HG02588 (cell line): Measurements from ENCODE around the gene MYL5.
"Not testable (repeated sequence)": the region's sequence is repeated elsewhere in the genome, so short reads cannot be mapped to it uniquely, and the experiment has no call there.

Experiments used
- ATAC-seq: cut with Tn5 transposase; IDR thresholded peaks from one replicate; pipeline ENCODE4 v1.9.1; 2021; ENCODE audit warnings: mild to moderate bottlenecking, moderate library complexity; ENCODE audit not compliant: unreplicated experiment

Gene MYL5

DNA sequence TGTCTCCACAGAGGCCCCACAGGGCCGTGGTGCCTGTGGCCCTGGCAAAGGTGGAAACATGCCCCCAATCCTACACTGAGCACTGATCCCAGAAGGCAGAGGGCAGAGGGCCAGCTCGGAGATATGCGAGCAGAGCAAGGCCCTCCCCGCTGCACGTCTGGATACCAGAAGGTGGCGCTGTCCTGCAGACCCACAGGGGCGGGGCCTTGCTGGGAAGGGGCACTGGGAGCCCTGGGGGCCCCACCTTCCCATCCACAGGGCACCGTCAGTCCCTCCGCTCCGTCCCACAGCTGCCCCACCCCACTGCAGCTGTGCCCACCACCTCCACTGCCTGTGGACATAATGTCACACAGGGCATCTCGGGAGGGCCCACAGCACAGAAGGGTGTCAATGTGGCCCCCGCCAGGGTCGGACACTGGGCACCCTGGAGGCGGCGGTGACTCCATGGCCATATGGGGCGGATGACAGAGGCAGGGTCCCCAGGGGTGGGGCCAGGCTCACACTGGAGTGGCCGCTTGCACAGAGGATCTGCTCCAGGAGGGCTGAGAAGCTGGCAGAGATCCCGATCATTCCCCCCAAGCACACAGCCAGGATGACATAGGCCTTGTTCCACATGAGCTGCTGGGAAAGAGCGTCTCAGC lies 9.8 kb downstream of the MYL5 start:
- no peak for ATAC-seq

DNA sequence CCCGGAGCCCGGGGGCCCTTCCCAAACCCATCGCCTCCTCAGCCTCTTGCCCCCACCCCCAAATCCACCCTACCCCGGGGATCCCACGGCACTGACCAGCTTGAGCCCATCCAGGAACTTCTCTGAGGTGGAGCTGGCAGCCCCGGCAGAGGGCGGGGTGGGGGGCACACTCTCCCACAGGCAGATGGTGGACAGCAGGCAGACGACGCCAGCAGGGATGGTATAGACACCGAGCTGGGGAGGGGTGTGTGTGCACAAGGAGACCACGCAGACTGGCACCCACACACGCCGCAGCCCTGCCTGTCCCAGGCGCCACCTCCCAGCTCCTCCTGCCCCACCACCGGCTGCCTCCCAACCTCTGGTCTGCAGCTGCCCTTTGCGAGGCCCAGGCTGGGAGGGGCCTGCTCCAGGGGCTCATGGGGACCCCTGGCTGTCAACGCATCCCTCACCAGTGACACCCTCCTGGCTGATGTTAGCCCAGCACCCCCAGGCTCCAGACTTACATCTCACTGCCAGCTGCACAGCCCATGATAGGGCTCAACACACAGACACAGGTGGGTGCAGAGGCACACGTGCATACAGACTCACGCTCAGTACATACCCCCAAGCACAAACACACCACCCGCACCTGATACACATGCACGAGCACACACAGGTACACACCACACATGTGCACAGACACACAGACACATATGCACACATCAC lies 10.4 kb downstream of the MYL5 start:
- no peak for ATAC-seq

DNA sequence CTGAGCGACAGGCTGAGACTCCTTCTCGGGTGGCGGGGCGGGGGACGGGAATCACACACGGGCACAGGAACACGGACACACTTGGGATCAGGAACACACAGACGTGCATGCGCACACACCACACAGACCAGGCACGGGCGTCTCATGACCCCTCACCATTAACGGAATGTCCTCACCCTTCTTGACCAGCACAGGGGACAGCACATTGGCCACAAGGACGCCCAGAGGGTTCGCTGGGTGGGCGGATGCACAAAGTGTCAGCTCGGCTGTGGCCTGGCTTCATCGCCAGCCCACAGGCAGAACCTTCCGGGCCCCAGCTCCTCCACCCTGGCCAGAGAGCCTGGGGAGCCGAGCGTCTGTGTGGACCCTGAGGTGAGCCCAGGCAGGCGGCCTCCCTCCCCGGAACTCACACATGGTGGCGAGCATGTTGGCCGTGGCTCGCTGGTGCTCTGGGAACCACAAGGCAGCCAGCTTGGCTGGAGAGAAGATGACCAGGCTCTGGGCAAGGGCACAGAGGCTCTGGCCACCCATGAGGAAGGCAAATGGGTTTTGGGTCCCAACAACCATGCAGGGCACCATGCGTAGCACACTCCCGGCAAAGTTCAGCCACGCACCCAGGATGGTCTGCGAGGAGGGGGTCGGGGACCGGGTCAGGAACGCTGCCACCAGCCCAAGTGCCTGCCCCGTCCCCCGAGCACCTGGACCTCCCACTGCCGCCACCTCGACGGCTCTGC lies 11.5 kb downstream of the MYL5 start:
- ATAC-seq: no peak

DNA sequence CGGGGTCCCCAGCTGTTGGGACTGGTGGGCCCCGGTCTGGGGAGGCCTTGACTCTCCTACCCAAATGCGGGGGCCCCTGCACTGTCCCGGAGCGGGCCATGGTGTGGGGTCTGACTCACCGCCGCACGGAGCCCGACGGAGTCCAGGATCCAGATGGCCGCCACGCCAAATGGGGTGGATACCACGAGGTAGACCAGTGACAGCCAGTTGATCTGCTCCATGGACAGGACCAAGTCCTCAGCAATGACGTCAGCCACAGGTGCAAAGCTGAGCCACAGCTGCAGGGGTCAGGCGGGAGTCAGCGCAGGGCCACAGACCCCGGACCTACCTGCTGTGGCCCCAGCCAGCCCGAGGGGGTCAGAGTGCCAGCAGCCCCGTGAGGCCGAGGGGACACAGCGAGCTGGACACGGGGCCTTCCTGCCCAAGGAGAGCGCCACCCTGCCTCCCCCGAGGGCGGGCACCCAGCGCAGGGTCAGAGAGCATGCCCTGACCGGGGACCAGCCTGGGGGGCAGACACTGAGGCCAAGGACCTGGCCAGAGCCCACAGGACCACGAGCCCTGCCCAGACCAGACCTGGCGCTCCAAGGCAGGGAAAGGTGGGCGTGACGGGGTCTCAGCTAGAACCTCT lies 12.2 kb downstream of the MYL5 start:
- no peak for ATAC-seq

DNA sequence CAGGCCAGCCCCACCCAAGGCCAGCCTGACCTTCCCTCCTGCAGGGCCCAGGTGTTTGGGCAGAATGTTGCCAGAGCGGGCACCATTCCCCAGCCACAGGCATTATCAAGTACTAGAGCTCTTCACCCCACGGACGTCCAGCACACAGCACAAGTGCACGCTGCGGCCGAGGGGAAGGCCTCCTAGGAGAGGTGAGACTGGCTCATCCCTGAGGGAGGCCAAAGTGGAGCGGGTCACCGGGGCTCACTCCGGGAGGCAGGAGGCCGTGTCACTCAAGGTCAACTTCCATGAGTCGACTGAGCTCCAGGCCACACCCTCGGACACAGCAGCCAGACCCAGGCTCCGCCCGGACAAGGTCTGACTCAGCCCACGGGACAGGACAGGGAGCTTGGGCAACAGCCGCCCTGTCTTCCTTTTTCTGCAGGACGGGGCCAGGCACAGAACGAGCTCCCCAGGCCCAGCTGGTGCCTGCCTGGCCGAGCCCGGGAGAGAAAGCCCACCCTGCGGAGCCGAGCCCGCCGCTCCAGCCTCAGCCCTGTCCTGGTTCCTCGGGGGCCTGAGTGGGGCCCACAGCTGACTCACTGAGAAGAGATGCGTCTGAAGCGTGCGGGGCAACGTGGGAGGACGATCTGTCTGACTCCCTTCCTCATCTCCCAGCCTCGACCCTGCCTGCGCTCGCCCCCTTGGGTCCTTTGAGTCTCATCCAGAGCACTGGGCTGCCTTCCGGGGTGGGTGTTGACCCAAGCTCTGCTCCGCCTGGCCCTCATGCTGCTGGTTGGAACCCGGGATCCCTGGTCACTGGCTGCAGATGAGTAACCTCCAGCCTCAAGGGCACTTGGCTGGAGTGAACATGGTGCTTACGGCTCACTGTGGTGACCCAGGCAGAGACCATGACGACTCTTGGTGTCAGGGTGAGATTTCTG lies 13.0 kb downstream of the MYL5 start:
- ATAC-seq: no peak

DNA sequence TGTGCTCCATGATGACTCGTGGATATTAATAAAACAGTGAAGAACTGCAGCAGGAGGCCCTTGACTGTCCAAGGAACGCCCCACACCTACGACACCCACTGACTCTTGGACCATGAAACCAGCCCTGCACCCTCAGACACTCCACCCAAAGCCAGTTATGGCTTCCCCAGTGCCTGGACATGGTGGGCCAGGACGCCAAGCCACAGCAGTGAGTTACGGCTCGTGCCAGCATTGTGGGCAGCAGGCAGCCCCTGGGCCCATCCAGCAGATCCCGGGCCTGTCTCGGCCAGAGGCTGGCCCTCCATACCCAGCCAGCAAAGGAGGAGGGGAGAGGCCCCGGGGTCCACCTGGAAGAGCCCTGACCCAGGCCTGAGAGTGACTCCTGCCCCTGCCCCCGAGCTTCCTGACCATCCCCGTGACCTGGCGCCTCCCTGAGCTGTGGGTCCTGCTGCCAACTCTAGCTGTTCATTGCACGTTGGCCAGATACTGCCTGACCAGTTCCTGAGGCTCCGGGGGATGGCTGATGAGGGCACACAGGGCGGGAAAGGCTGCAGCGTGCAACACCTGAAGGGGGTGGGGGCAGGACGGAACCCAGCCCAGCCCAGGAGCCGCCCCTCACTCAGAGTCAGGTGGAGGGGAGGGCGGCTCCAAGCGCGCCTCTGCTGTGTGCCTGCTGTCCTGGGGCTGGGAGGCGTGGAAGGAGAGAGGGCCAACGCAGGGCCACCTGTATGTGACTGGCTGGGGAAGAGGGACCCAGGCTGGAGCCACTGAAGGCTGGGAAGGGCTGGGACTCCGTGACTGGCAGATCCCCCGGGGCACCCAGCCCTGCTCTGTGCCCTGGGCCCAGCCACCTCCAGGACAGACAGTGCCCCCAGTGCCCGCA lies 13.9 kb downstream of the MYL5 start:
- no peak for ATAC-seq

DNA sequence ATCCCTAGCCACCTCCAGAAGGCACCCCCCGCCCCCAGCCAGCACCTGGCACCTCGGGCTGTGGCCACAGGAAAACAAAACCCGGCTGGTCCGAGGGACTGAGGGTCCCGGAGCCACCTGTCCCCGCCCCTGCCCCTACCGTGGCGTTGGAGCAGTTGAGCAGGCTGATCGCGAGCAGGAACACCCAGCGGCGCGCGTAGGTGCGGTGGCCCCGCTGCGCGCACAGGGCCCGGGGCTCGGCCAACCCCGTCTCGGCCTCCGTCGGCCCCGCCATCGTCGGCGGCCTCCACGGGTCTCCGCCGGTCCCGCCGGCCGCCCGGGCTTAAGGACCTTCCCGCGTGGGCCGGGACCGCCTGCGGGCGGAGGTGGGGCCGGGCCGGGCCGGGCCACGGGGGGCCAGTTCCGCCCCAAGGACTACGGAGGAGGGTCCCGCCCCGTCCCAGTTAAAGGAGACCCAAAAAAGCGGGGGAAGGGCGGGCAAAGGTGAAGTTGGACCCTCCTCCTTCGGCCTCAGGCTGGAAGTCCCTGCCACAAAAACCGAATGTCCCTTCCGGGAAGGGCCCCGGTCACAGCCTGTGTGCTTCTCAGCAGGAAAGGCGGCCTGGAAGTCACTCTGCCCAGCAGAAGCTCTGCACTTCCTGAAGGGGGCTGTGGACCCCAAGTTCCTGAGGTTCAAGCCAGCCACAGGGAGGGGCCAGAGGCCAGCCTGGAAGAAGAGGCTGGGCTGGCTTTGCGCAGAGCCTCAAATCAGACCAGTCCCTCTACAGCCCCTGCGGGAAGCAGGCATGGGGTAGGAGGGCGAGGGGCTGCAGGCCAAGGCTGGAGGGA lies 14.7 kb downstream of the MYL5 start, which contains the start of gene SLC49A3:
Gene SLC49A3 (minus strand): TSS at position 298 of the 828 bp plus-strand sequence. CDS start 24 bp downstream, at position 274.
- ATAC-seq: no peak

DNA sequence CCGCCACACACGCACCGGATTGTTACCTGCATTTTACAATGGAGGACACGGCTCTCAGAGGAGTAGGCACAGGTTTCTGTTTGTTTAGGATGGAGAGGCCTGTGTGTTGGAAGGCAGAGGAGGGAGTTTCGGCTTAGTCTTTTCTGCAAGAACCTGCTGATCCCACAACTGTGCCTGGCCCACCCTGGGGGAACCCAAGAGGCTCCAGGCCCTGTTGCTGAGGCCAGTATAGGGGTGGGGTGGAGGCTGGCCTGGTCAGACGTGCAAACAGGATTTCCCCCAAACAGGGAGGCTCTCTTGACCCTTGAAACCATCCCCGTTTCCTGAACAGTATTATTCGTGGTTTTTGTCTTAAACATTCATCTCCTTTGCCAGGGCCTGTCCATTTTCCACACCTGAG lies 15.4 kb downstream of the MYL5 start:
- ATAC-seq: no peak

DNA sequence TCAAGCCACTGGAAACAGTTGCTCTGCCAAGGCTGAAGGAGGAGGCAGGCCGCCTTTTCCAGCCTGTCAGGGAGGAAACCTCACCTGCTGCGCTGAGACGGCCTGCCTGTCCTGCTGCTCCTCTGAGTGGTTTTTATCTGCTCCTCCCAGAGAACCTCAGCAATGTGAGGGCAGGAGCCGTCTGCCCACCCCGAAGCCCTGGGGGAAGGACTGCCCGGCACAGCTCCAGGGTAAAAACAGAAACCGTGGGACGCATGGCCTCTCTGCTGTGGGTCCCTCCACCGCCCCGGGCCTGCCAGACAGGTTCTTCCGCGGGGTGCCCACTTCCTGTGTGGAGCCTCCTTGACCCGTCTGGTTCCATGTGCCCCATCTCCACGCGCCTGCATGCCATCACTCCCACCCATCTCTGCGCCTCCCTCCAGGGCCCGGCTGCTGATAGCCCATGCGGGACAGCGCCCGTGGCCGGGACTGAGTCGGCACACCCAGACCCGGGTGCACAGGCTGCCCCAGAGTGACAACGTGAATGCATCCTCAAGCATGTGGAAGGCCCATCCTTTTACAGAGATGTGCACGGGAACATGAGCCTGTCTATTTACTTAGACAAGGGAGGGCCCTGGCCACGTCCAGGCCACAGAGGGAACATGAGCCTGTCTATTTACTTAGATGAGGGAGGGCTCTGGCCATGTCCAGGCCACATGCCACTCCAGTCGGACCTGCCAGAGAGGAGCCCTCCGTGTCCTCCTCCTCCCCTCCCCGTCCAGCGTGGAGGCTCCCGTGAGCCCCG lies 18.6 kb downstream of the MYL5 start:
- ATAC-seq: no peak

DNA sequence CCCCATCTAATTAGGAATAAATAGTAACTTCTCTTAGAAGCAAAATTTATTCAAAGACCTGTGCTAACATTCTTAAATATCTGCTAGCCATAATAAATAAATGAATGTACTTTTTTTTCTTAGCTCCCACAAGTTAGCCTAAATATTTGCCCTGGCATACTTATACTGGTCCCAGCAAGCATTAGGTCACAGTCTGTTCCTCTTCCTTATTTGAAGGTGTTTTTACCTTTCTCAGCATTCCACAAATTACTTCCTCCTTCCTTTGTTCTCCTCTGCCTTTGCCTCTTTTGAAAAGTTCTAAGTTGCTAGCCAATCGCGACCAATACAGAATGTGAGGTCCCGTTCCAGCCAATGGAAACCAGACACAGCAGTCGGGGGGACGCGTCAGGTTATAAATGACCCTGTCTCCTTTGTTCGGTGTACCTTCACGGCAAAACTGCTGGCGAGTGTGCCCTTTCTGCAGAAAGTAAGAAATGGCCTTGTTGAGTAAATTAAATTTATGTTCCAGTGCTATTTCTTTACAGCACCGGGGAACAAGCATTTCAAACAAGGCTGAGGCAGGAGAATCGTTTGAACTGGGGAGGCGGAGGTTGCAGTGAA lies 20.1 kb downstream of the MYL5 start:
- not testable (repeated sequence) for ATAC-seq

DNA sequence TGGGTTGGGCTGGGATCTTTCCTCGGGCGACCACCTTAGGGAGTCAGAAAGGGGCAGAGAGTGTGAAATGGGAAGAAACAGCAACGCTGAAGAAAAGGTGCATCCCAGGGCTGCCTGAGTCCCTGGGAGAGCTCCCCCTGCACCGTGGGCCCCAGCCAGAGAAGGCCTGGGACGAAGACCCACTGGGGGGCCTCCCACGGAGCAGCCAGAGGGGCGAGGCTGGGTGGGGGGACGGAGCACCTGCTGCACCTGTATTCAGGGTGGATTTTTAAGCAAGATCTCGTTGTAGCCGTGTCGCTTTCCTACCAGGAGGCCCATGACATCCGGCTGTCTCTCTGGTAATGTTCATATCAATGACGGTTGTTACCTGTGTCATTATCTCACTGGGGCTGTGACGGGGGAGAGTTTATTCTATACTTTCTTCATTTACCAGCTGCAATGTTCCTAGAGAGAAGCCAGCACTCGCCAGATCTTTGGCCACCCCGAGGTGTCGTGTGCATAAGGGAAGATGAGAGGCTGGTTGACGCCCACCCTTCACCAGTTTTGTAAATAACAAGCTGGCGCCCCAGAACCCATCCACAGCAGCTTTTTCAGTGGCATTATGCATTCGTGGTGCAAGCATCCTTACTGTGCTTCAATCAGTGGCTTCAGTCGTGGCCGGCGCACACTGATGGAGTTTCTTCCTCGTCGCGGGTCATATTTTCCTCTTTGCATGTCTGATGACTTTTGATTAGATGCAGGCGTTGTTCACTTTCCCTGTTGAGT lies 25.7 kb downstream of the MYL5 start:
- no peak for ATAC-seq

DNA sequence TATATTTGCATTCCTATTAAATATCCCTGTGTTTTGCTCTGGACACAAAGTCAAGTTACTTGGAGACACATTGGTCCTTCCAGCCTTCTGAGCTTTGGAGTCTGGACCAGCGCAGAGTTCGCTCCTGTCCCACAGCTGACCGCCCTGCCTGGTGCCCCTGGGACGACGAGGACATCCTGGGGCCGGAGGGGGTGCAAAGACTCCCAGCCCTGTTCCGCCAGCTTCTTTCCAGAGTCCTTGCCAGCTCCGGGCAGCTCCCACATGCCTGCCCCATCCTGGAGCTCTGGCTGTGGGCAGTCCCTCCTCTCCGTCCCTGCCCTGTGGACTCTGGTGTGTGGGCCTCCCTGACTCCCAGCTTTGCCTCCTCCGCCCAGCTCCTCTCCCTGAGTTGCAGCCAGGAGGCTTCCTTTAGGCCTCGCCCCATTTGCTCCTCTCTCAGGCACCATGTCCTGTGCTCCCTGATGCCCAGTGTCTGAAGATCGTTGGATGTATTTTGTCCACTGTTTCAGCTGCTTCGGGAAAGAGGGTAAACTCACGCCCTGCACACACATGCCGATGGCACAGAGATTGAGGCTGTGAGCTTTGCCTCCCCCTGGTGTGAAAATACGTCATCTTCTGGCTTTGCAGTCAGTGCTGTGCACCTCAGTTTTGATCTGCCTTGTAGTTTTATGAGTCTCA lies 26.4 kb downstream of the MYL5 start:
- ATAC-seq: no peak

DNA sequence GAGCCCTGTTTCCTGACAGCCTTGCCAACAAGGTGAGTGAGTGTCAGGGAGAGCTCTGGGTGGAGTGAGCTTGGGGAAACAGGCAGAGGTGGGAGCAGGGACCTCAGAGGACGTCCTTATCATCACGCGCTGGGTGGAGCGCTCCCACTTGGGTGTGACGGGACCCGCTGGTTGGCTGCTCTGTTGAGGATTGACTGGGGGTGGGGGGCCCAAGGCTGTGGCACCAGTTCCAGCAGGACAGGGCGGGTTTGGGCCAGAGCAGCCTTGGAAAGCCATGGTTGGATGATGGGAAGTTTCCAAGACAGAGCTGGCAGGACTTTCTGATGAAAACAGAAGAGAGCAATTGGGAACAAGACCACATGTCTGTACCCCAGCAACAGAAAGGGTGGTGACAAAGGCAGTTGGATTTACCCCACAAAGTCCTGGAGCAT lies 28.3 kb downstream of the MYL5 start:
- ATAC-seq: no peak

DNA sequence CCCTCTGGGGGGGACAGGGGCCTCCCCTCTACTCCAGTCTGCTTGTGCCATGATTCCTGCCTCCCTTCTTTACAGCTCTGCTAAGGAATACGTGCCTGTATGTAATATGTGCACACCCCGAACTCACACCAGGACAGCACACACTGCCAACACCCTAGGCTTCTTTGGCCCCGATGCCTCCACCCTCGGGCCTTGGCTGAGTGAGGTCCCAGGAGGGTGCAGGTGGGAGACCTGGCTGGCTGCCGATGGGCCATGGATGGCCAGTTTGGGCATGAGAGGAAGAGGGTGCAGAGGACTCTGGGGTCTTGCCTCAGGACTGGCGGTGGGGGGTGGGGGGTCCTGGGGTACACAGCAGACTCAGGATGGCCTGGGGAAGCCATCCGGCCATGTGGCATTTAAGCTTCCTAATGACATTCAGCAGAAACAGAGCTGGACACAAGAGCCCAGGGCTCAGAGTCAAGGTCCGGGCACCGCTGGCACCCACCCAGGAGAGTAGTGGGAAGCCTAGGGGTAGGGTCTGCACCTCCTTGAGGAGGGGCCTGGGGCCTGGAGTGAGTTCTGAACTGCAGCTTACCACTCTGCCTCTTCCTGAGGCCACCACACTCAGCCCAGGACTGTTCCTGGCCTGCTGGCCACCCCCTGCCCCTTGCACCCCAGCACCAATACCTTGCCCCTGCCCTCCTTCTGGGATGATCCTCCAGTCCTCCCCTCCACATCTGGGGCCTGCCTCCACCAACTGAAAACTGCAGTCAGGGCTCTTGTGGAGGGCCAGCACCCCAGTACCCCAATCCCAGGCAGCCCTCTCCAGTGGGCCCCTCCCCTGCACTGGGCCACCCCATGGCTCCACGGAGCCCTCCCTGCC lies 29.2 kb downstream of the MYL5 start:
- ATAC-seq: no peak
